GM19468 (cell line): Measurements from ENCODE around the gene MYL6.
"Not testable (repeated sequence)": the region's sequence is repeated elsewhere in the genome, so short reads cannot be mapped to it uniquely, and the experiment has no call there.

Experiments
- ATAC-seq: cut with Tn5 transposase; IDR thresholded peaks from one replicate; pipeline ENCODE4 v1.9.1; 2021; ENCODE audit warnings: mild to moderate bottlenecking, moderate library complexity, moderate number of reproducible peaks; ENCODE audit not compliant: unreplicated experiment; ENCODE audit errors: extremely low read depth

Gene MYL6

DNA sequence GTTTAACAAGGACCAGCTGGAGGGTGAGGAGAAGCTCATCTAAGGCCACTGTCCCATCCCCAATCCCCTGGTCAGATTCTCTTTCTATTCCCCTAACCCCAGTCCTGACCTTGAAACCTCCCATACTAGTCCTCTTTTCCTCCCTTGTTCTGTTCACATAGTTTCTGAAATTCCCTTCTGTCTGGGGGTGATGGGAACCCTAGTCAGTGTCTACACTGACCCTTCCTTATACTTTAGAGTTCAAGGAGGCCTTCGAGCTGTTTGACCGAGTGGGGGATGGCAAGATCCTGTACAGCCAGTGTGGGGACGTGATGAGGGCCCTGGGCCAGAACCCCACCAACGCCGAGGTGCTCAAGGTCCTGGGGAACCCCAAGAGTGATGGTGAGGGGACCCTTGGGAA, 3.3 kb upstream of the MYL6 start:
- ATAC-seq = no peak

GRCh38 chr12:56155256-56155845, 2.8 kb upstream of the MYL6 start:
- ATAC-seq = no peak

DNA sequence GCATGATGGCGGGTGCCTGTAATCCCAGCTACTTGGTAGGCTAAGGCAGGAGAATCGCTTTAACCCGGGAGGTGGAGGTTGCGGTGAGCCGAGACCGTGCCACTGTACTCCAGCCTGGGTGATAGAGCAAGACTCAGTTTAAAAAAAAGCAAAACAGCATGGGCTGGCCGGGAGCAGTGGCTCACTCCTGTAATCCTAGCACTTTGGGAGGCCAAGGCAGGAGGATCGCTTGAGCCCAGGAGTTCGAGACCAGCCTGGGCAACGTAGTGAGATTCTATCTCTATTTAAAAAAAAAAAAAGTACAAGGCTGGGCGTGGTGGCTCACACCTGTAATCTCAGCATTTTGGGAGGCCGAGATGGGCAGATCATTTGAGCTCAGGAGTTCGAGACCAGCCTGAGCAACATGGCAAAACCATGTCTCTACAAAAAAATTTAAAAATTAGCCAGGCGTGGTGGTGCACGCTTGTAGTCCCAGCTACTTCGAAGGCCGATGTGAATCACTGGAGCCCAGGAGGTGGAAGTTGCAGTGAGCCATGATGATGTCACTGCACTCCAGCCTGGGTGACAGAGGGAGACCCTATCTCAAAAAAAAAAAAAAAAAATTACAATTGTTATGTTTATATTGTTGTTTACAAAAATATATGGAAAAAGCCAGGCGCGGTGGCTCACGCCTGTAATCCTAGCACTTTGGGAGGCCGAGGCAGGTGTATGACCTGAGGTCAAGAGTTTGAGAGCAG, 1.5 kb upstream of the MYL6 start:
- not testable (repeated sequence) for ATAC-seq

GRCh38 chr12:56157201-56158028, 744 bp upstream of the MYL6 start:
- no peak for ATAC-seq

DNA sequence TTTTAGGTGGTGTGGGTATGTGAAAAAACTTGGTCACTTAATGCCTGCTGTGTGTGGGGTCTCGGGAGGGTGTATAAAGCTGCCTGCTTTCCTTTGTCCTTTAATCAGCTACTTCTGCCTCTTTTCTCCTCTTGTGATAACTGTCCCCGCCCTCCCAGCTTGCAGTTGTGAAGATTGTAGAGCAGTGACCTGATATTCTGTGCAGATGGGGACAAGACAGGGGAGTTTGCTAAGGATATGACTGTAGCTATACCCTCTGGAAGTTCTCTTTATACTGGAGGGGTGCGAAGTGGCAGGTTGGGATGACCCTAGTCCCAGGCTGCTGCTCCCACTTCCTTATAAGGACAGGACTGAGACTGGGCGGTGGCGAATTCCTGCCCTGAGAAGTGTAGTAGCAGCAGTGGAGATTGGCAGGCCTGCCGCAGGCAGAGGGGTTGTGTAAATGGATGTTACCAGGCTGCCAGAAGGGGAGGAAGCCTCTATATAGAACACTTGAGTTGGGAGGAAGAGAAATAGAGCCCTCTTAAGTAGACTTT, 835 bp downstream of the MYL6 start:
- no peak for ATAC-seq

DNA sequence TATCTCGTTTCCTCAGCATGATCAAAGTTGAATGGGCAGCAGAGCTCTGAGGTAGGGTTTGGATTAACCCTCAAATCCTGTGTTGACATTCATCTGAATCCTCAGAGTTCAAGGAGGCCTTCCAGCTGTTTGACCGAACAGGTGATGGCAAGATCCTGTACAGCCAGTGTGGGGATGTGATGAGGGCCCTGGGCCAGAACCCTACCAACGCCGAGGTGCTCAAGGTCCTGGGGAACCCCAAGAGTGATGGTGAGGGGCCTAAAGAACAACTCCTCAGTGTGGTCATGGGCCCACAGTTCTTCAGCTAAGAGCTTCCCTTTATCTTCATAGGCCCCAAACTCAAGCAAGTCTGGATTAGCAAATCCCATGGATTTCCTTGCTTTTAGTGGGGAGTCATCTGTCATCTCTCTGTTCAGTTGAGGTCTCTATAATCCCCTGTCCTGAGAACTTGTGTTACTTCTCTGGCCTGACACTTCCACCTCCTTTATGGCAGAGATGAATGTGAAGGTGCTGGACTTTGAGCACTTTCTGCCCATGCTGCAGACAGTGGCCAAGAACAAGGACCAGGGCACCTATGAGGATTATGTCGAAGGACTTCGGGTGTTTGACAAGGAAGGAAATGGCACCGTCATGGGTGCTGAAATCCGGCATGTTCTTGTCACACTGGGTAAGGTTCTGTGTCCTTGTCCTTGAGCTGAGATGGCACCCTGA, 1.5 kb downstream of the MYL6 start:
- no peak for ATAC-seq

DNA sequence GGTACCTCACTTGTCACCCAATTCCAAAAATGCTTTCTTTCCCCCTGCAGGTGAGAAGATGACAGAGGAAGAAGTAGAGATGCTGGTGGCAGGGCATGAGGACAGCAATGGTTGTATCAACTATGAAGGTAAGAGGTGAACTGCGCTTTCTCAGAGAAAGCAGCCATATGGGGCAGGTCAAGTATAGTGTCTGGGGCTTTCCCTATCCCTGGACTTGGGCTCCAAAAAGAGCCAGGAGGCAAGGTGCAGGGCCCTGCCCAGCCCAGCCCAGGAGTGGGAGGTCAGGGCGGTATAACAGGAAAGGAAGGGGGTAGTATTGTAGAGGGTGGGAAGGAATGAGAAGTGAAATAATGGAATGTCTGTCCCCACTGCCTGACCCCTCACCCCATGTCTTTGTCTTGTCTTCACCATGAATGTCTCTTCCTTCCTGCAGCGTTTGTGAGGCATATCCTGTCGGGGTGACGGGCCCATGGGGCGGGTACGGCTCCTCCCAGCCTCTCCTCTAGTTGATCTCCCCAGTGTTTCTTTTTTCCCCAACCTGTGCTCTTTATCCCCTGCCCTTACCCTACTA, 2.1 kb downstream of the MYL6 start:
- ATAC-seq = no peak

DNA sequence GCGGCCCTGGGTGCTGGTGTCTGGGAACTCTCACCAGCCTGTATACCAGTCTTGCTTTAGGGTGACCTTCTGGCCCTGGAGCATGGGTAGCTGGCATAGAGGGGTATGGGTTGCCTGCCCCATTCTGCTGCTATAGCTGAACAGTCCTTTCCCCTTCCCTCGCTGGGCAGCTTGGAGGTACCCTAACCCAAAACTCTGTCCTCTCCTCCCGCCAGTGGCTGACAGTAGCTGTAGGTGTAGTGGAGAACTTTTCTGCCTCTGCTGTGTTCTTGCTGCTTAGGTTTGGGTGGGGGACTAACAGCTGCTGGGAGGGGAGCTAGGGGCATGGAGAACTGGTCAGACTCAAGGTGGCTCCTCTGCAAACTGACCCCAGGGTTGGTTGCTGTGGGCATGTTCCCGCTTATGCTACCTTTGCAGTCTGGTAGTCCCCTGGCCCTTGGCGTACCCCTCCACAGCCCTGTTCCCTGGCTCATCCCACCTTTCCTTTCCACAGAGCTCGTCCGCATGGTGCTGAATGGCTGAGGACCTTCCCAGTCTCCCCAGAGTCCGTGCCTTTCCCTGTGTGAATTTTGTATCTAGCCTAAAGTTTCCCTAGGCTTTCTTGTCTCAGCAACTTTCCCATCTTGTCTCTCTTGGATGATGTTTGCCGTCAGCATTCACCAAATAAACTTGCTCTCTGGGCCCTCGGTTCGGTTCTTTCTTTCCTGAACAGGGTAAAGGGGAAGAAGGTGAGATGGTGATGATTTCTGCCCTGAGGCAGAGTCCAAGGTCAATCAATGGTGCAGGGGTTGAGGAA, 2.9 kb downstream of the MYL6 start:
- ATAC-seq = no peak

- ATAC-seq = no peak
Measured at GRCh38 chr12:56161690-56162351, 3.7 kb downstream of the MYL6 start.

DNA sequence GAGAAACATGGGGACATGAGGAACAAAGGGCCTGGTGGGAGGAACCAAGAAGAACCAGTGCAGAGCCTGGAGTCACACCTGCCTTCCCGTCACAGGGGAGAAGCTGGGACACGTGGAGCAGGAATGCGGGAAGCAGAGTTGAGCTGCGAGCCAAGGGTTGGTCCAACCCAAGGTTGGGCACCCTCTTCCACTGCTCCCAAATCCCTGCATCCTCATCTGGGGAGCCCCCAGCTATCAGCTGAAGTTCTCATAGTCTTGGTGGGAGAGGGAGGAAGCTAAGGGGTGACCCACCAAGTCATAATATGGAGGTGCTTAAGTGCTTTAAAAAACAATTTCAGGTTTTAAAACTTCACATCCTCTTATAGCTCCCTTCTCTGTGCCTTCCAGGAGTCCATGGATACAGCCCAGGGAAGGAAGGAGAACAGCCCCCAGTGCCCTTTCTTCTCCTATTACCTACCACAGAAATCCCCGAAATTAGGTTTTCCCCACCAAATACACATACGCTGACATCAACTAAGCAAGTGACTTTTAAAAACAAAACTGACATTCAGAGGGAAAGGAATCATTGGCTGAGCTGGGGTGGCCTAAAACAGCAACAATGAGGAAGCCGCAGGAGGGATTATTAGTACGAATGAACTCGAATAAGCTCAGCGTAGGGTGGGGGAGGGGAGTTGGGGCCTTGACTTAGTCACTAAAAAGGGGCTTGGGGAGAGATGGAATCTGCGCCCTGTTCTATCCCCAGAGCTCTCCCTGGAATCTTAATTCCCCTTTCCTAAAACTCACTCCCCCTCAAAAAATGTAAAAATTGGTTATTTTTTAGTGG, 4.5 kb downstream of the MYL6 start:
- no peak for ATAC-seq

DNA sequence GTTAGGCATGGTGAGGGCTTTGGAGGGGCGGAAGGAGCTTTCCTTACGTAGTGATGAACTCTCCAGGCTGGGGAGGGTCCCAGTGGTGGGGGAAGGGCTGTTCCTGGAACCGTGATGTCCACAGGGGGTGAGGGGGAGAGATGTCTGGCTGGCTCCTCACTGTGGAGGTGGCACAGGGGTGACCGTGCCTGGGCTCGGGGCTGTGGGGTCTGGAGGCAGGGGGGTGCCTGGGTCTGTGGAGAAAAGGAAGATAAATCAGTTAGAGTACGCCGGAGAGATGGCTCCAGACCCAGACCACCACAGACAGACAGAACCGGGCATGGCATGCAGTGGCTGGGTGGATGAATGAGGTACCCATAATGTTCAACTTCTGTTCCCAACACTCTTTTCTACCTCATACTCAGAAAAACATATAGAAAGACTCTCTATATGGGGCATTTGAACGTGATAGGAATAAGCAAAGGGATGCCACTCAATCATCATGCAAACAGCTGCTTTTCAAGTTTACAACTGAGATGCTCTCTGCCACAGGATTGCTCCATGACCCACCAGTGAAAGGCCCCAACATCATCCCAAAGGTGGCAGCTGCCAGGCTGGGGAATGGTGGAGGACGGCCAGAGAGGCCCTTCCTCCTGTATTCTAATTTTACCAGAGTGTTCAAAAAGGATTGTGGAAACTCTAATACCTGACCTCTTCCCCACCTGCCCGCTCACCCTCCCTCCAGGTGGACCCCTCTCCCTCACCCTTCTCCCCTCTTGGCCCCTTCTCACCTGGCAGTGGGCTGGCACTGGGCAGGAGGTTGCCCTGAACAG, 5.6 kb downstream of the MYL6 start:
- ATAC-seq = no peak

DNA sequence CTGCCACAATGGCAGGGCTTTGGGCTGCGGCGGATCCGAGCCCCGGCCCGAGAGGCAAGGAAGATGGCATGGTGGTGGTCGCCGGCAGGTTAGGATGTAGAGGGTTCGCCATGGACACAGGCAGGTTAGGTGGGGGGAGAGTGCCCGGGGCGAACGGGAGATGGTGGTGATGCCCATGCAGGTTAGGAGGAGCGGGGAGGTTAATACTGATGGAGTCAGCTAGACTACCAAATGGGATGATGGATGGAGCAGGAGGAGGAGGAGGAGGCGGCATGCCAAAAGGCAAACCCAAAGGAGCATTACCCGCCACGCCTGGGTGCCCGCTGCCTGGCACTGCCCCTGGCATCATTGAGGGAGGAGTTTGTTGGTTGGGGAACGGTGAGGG, 6.2 kb downstream of the MYL6 start:
- ATAC-seq = no peak

- ATAC-seq = no peak
Measured at GRCh38 chr12:56165369-56165768, 7.2 kb downstream of the MYL6 start.

DNA sequence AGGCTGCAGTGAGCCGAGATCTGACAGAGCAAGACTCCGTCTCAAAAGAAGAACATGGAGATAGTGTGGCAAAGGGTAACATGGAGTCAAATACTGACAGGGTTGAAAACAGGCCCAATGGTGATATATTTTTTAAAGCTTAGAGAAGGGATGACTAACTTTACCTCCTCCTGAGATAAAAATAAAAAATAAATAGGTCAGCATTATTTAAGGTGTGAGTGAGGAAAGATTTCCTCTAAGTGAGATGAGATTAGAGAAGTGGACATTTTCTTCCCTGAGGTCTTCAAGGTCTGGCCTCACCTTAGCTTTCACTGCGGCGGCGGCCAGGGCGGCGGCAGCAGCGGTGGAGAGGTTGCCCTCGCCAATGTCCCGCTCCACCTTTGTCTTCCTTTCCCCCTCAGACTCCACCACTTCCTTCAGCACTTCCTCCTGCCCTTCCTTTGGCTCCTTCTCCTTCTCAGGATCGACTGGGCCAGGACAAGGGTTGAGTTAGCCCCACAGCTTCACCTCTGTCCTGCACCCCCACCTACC, 11.1 kb downstream of the MYL6 start:
- no peak for ATAC-seq

GRCh38 chr12:56172839-56173238, 14.7 kb downstream of the MYL6 start:
- no peak for ATAC-seq

DNA sequence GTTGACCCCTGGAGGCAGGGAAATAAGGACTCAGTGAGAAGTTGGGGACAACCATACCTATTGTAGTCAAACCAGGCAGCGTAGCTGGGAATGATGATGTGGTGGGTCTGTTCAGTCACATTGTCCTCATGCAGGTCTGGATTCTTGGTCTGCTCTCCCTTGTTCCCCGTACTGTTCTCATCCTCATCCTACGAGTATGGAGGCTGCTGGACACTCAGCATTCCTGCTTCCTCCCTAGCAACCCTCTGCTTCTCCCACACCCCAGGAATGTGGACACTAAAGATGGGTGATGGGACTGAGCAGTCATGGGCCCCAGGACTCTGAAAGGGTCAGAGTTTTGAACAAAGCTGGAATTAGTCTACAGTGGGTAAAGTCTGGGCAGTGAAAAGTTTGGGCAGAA, 20.2 kb downstream of the MYL6 start:
- no peak for ATAC-seq

DNA sequence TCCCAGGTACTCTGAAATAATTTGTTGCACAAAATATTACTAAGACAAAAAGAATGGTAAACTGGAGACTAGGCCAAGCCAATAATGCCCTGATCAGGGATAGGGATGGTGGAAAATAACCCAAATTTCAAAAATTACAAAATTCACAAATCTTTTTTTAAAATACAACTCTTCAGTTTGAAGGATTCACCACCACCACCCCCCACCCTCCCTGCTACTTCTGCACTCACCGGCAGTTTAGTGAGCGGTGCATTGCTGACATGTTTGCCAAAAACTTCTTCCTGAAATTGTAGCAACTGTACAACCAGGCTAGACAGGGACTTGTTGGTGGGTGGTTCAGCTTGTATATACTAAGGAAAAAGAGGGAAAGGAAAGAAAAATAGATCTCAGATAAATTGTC, 28.8 kb downstream of the MYL6 start:
- ATAC-seq = no peak
